GM18517 (cell line): ENCODE results near the gene ZNF747.

Experiments used
- ATAC-seq: cut with Tn5 transposase; IDR thresholded peaks from one replicate; pipeline ENCODE4 v1.9.1; 2021; ENCODE audit warnings: mild to moderate bottlenecking, moderate library complexity; ENCODE audit not compliant: unreplicated experiment

The ZNF747 gene

GRCh38 chr16:30534368-30535105, at the start of gene ZNF747:
ZNF747 (minus strand) TSS chr16:30534858; CDS start chr16:30534679, 179 bp downstream.
- peak; percentile 58 for ATAC-seq

DNA sequence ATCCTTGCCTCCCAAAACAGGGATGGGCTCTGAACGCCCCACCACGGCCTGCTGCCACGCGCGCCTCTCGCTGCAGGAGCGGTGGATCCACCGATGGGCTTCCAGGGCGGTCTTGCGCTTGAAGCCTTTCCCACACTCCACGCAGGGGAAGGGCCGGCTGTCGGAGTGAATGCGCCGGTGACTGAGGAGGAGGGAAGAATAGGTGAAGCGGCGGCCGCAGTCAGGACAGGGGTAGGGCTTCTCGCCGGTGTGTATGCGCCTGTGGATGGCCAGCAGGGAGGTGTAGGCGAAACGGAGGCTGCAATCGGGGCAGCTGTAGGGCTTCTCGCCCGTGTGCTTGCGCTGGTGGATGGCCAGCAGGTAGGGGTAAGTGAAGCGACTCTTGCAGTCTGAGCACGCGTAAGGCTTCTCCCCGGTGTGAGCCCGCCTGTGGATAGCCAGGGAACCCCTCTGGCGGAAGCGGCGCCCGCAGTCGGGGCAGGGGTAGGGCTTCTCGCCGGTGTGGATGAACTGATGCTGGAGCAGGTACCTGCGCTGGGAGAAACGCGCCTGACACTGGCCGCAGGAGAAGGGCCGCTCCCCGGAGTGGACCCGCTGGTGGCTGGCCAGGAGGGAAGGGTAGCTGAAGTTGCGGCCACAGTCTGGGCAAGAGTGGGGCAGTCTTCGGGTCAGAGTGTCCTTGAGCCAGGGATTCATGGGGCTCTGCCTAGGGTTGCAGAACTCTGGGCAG, 48.1 kb upstream of the ZNF747 start:
- no peak for ATAC-seq

- no peak for ATAC-seq
These were observed 46.8 kb upstream of the ZNF747 start for GRCh38 chr16:30581457-30581856.

- ATAC-seq: no peak
These were observed 40.0 kb upstream of the ZNF747 start for GRCh38 chr16:30574678-30575077.

DNA sequence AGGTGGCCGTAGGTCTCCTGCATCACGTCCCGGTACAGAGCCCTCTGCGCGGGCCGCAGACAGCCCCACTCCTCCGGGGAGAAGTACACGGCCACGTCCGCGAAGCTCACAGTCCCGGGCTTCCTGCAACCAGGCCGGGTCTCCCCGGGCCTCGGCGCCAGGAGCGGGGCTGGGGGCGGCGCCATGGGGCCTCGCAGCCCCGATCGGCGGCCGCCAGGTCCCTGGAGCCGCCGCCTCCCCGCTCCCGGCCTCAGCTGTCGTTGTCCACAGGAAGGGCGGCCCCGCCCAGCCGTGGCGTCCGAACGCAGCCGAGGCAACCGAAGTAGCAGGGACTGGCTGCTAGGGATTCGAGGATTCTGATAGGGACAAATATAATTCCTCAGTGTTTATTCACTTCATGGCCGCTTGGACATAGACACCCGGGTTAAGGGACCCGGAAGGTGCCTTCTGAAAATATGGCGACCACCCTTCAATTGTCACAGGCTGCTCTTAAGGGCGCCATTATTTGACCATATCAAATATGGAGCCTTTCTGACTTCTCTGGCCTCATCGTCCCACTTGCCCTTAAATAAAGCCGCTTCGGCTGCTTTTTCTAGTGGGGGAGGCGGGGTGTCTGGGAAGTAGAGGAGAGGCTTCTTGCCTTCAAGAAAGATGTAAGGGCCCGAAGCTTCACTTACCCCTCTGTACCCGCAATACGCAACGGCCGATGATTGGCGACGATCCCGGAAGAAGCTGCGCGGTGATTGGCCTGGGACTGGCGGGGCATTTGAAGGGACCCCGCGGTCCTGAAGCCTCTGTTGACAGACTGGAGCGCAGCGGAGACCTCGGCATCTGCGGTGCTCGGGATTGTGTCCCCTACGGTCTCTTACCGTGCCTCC, 37.0 kb upstream of the ZNF747 start, which contains the start of gene ZNF688:
Gene ZNF688, minus strand, starts transcription at position 270 of the 878 bp plus-strand sequence. Its CDS starts 85 bp downstream, at position 185.
- ATAC-seq: peak; percentile 55

- no peak for ATAC-seq
These were observed 36.2 kb upstream of the ZNF747 start for GRCh38 chr16:30570636-30571444.

DNA sequence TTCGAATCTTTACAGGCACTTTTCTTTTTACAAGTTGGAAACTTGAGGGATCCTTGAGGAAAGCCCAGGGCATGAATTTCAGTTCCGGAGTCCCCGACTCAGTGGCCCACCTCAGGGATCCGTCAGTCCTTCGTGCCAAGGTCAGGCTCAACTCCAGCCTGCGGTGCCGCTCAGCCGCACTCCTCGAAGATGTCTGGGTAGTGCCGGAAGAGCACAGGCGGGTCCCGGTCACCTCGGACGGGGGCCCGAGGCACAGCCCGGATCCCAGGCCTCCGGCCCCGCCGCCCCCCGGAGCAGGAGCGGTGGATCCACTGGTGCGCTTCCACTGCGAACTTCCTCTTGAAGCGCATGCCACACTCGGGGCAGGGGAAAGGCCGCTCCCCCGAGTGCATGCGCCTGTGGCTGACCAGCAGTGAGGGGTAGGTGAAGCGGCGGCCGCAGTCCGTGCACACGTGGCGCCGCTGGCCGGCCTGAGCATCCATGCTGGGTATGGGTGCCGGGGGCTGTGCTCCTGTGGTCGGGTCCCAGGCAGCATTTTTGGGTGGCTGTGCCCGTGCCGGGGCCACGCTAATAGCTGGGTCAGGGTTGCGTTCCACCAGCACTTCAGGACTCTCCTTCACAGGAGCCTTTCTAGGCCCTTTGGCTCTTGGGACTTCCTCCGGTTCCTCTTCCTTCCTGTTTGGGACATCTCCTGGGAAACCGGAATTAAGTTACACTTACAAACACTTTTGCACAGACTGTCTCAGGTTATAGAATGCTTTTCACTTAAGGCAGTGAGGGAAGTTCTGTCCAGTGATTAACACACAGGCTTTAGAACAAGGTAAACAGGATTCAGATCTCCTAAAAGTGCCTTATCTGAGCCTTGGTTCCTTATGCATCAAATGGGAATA, 35.3 kb upstream of the ZNF747 start:
- ATAC-seq: no peak

DNA sequence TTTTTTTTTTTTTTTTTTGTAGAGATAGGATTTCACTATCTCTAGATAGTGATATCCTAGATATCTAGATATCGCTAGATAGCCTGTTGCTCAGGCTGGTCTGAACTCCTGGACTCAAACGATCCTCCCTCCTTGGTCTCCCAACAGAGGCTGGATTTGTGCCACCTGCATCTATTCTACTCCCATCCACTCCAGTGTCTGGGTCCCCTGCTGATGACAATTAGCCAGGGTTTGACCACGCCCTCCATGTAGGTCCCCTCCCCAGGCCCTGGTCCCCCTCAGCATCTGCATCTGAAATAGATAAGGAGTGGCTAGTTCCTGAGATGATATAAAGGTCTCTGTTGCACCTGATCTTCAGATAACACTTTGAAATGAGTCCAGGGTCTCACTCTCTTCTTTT, 34.6 kb upstream of the ZNF747 start:
- no peak for ATAC-seq

DNA sequence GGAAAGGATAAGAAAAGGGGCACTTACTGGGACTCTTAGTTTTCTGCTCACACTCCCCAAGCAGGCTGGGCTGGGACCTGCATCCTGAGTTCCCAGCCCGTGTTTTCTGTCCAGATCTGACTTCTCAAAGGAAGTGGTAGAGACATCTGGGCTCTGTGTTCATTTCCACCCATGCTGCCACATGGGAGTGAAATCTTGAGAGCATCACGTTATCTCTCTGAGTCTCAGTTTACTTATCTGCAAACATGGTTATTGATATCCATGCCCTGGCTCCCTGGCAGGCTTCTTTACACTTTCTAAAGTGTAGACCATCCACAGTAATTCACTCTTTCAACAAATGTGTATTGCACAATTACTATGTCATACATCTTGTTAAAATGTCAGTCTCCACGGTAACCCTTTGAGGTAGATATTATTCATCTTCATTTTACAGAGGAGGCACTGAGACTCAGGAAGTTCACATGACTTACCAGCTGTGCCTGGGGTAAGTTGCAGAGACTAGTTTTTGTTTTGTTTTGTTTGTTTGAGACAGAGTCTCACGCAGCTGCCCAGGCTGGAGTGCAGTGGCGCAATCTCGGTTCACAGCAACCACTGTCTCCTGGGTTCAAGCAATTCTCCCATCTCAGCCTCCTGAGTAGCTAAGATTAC, 33.5 kb upstream of the ZNF747 start:
- no peak for ATAC-seq

- ATAC-seq: no peak
These were observed 32.7 kb upstream of the ZNF747 start for GRCh38 chr16:30567160-30567990.

DNA sequence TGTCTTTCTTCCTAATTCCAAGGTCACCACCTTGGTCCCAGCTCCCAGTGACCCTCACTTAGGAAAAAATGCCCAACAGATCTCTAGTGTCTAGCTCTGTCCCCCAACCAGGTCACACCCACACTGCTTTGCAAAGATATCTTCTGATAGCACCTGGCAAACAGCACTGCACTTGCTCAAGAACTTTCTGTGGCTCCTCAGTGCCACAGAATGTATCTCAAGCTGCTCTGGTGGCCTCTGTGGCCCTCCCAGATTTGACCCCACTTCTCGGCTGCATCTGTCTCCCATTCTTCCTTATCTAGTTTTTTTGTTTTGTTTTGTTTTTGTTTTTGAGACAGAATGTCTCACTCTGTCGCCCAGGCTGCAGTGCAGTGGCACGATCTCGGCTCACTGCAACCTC, 31.9 kb upstream of the ZNF747 start:
- ATAC-seq: no peak

GRCh38 chr16:30565984-30566383, 31.3 kb upstream of the ZNF747 start:
- ATAC-seq: no peak

DNA sequence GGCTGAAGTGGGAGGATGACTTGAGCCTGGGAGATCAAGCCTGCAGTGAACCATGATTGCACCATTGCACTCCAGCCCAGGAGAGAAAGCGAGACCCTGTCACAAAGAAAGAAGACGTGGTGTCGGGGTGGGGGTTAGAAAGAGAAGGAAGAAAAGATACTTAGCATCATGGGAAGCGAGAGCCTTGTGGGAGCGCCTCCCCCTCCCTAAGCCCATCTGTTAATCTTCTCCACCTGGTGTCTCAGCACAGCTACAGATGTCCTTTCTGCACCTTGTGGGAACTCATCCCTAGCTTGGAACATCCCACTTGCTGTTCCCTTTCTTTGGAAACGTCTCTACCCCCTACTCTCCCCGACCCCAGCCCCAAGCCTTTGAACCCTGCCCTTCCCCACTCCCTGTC, 30.9 kb upstream of the ZNF747 start:
- no peak for ATAC-seq

- no peak for ATAC-seq
These were observed 27.4 kb upstream of the ZNF747 start for GRCh38 chr16:30562021-30562420.

DNA sequence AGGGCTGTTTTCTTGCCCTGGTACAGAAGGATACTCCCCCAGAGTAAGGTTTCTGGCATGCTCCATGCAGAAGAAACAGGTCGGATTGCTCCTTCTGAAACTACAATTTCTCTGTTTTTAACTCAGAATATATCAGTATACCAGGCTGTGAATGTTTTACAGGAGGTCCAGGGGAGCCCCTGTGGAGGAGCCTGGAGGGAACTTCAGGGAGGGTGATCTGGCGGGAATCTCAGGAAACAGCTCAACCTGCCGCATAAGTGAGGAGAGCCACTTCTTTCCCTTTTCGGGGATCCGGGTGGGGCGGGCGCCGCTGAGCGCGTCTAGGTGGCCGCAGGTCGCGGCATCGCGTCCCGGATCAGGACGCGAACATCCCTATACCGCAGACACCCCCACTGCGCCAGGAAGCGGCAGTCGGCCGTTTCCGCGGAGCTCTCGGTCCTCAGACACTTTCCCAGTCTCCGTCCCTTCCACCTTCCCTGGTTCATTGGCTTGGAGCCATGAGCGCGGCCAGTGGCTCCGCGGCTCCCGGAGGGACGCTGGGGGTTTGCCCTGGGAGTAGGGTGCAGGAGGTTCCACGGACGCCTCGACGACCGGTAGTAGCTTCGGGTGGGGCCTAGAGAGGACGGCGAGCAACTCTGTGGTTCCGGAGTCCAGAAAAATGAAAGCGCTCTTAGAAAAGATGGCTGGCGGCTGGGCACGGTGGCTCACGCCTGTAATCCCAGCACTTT, 26.6 kb upstream of the ZNF747 start:
- no peak for ATAC-seq

- ATAC-seq: no peak
These were observed 25.0 kb upstream of the ZNF747 start for GRCh38 chr16:30559690-30560089.

- ATAC-seq: no peak
These were observed 24.2 kb upstream of the ZNF747 start for GRCh38 chr16:30558789-30559377.
